ENCODE measurements around the gene SDK2. TPM values are rescaled to one million over a fixed set of nuclear protein-coding genes. Genes with fewer than 3 reads are reported as not detected.
A peak's percentile ranks its signal among the peaks of the same experiment; 100 is the strongest.

SDK2 gene
- total RNA-seq, 4 donors from 2014 or later, result 0.18 to 3.3 (median 1.2) TPM

DNA sequence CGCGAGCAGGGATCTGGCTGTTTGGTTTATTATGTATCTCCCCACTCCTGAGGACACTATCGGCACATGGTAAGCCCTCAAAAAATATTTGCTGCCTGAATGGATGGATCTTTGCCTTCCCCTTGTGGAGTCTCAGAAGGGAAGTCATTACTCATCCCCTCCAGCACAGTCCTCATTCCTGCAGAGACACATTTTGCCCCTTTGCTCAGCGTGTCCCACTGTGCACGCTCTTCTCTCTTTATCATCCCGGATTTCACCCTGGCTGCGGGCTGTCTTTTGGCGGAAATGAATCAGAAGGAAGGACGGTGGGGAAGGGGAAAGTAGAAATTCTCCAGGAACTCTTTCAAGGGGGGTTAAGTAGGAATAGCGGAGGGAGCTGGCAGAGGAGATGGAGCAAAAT lies 207.3 kb downstream of the SDK2 start:
- TF ChIP-seq, protein P1, sequence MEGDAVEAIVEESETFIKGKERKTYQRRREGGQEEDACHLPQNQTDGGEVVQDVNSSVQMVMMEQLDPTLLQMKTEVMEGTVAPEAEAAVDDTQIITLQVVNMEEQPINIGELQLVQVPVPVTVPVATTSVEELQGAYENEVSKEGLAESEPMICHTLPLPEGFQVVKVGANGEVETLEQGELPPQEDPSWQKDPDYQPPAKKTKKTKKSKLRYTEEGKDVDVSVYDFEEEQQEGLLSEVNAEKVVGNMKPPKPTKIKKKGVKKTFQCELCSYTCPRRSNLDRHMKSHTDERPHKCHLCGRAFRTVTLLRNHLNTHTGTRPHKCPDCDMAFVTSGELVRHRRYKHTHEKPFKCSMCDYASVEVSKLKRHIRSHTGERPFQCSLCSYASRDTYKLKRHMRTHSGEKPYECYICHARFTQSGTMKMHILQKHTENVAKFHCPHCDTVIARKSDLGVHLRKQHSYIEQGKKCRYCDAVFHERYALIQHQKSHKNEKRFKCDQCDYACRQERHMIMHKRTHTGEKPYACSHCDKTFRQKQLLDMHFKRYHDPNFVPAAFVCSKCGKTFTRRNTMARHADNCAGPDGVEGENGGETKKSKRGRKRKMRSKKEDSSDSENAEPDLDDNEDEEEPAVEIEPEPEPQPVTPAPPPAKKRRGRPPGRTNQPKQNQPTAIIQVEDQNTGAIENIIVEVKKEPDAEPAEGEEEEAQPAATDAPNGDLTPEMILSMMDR (IDR thresholded peaks at IDR 0.05), result no peak
- no peak for TF ChIP-seq POLR2A (IDR thresholded peaks at IDR 0.05)
- H3K27me3 ChIP-seq, result no peaks in the 10 kb centered on the region
- no peaks in the 10 kb centered on the region for H3K9me3 ChIP-seq
- DNase-seq, result no peak
- H3K36me3 ChIP-seq, result no peaks in the 10 kb centered on the region
- H3K4me1 ChIP-seq, result no peaks in the 10 kb centered on the region
- H3K4me3 ChIP-seq, result no peak overlapping the region
- no peak overlapping the region for H3K27ac ChIP-seq

DNA sequence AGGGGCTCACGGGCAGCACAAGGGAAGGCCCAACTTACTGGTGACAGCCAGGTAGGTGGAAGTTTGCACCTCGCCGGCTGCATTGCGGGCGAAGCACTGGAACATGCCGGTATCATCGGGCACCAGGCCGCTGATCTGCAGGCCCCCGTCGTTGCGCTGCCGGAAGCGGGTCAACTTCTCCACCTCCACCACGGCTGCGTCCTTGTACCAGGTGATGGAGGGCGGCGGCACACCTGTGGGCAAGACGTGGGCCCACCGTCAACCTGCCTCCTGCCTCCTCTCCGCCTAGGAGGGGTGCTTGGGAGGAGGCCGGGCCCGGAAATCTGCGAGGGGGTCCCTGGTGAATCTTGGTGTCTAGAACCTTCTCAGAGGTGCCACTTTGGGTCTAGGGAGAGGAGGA lies 208.8 kb downstream of the SDK2 start:
- no peaks in the 10 kb centered on the region for H3K27me3 ChIP-seq
- no peak overlapping the region for H3K27ac ChIP-seq
- no peak overlapping the region for H3K4me3 ChIP-seq
- no peaks in the 10 kb centered on the region for H3K9me3 ChIP-seq
- H3K36me3 ChIP-seq, result no peaks in the 10 kb centered on the region
- DNase-seq, result no peak
- TF ChIP-seq, protein P1 (IDR thresholded peaks at IDR 0.05), result no peak
- no peak for TF ChIP-seq POLR2A (IDR thresholded peaks at IDR 0.05)
- no peaks in the 10 kb centered on the region for H3K4me1 ChIP-seq

DNA sequence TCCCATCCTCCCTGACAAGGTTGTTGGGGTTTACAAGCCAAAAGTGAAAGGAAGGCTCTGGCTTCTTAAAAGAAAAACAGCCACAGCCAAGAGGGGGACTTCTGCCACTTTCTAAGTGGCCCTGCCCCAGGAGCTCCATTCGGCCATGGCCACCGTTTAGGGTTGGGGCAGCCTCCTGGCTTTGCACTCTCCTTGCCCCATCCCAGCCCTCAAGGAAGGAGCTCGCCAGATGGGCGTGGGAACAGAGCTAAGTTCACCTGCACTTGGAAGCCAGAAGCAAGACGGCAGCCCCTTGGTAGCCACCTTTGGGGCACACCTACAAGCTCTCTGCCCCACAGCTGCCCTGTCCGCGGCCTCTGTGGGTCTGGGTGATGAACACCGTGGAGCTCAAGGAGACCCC lies 210.1 kb downstream of the SDK2 start:
- DNase-seq, result no peak
- no peaks in the 10 kb centered on the region for H3K36me3 ChIP-seq
- TF ChIP-seq POLR2A (IDR thresholded peaks at IDR 0.05), result no peak
- TF ChIP-seq, protein P1 (IDR thresholded peaks at IDR 0.05), result no peak
- H3K9me3 ChIP-seq, result no peaks in the 10 kb centered on the region
- H3K27me3 ChIP-seq, result no peaks in the 10 kb centered on the region
- H3K4me3 ChIP-seq, result no peak overlapping the region
- H3K4me1 ChIP-seq, result peaks cover 0 to 5% (median 0%) of the 10 kb centered on the region in 4 donors
- H3K27ac ChIP-seq, result no peak overlapping the region

DNA sequence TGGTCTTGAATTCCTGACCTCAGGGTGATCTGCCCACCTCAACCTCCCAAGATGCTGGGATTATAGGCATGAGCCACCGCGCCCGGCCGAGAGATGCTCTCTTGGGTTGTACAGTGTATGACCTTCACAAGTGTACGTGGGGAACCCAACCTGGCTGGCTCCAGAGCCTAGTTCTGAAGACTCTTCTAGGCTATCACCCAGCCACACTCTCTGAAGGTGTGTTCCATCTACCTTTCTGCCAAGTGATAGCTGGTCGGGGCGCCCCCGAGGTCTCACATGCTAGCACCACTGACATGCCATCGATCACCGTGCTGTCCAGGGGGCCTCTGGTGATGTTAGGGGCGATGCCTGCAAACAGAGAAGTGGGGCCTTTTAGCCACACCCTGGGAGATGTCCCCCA lies 210.7 kb downstream of the SDK2 start:
- no peak overlapping the region for H3K27ac ChIP-seq
- H3K36me3 ChIP-seq, result no peaks in the 10 kb centered on the region
- H3K4me3 ChIP-seq, result no peak overlapping the region
- H3K27me3 ChIP-seq, result no peaks in the 10 kb centered on the region
- no peaks in the 10 kb centered on the region for H3K9me3 ChIP-seq
- no peak for TF ChIP-seq POLR2A (IDR thresholded peaks at IDR 0.05)
- H3K4me1 ChIP-seq, result peaks cover 0 to 5% (median 0%) of the 10 kb centered on the region in 4 donors
- peak in 1 of 3 donors; percentile 37 for DNase-seq

DNA sequence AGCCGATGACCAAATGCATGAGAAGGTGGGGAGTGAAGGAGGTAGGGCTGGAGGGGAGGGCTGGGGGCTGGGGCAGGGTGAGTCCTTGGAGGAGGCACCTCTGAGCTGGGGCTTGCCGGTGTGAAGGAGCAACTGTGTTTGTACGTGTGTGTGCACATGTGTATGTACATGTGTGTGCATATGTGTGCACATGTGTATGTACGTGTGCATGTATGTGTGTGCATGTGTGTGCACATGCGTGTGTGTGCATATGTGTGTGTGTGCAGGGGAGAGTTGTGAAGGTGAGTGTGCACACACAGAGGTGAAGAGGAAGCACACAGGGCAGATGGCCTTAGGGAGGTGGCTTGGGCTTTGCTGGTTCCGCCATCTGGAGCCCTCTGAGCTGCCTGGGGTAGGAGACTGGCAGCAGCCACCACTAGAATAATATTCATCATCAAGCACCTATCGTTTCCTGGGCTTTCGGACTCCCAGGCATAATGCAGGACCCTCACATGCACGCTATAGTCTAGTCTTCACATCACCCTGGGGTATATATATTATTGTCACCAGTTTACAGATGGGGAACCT lies 211.5 kb downstream of the SDK2 start:
- no peak for DNase-seq
- no peaks in the 10 kb centered on the region for H3K36me3 ChIP-seq
- no peak overlapping the region for H3K27ac ChIP-seq
- H3K4me1 ChIP-seq, result peaks cover 0 to 5% (median 0%) of the 10 kb centered on the region in 4 donors
- no peak overlapping the region for H3K4me3 ChIP-seq
- H3K27me3 ChIP-seq, result no peaks in the 10 kb centered on the region
- TF ChIP-seq, protein P1 (IDR thresholded peaks at IDR 0.05), result no peak
- TF ChIP-seq POLR2A (IDR thresholded peaks at IDR 0.05), result no peak
- H3K9me3 ChIP-seq, result no peaks in the 10 kb centered on the region

DNA sequence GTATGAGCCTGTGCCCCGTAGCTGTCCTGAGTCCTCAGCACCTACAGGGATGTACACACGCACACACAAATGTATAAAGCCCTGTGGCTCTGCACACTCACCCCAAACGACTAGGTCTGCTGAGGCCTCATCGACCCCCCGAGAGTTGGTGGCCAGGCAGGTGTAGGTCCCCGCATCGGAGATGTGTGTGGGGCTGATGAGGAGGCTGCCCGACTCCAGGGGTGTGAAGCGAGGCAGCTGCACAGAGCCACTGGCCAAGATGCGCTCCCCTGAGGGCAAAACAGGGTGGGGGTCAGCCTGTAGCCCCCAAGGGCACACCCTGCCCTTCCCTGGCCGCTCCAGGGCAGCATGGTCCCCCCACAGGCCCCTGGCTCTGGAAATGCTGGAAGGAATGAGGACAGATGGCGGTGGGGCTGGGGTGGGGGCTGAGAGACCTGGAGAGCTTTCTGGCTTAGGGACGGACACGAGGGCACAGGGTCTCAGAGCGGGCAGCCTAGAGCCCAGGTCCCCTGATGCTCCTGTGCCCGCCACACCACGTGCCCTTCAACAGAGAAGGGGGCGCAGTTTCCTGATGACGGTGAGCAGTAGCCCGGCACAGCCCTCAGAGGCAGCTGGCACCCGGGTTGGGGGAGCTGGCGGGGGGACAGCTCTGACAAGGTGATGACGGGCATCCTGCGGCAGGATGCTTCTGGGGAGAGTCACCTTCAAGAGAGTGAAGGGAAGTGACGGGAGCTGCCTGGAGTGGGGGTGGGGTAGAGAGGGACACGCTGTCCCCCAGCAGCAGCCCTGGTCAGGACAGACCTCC lies 212.6 kb downstream of the SDK2 start:
- no peak overlapping the region for H3K4me3 ChIP-seq
- H3K36me3 ChIP-seq, result no peaks in the 10 kb centered on the region

More for the DNA sequence above, 212.6 kb downstream of the SDK2 start:
- no peak for DNase-seq
- Histone ChIP-seq H3K9me3 (no peaks in the 10 kb centered on the region), H3K27me3 (no peaks in the 10 kb centered on the region), H3K27ac (no peak overlapping the region), H3K4me1 (peaks cover 0 to 5% (median 0%) of the 10 kb centered on the region in 4 donors)
- no peak for TF ChIP-seq POLR2A (IDR thresholded peaks at IDR 0.05)
- TF ChIP-seq, protein P1 (IDR thresholded peaks at IDR 0.05), result no peak

Data from Peyer's patch (tissue), 4 donors.